CD4-positive, alpha-beta memory T cell (primary cell): ENCODE data around the gene GUCY1B1. TPM values are rescaled to one million over a fixed set of nuclear protein-coding genes. Genes with fewer than 3 reads are reported as not detected.

Source experiments
- CTCF ChIA-PET: fragments of 350-600 bp; sonication (Branson Sonifier 250); formaldehyde crosslinking; loops from one replicate; lab custom pipeline; 2021; ENCODE audit warnings: inconsistent platforms; ENCODE audit not compliant: partially characterized antibody; lab: Charles Lee
- POLR2A ChIA-PET: fragments of 350-600 bp; sonication (Branson Sonifier 250); formaldehyde crosslinking; loops from one replicate; lab custom pipeline; 2021; ENCODE audit not compliant: partially characterized antibody; lab: Charles Lee
- DNase-seq, 5 donors: peaks; one replicate each; pipeline versions ENCODE4 v3.0.0 to v3.0.0-alpha.2; 2020 to 2022; ENCODE audit warnings: mixed read lengths in 1 of 5
- H3K27ac ChIP-seq: one replicate; pipeline ENCODE4 v1.7.0; 2013; ENCODE audit warnings: low read depth, low read length
- H3K27me3 ChIP-seq: 2 replicates; pipeline ENCODE4 v1.7.0; 2013; ENCODE audit warnings: mild to moderate bottlenecking, low read length, moderate library complexity; ENCODE audit not compliant: insufficient read depth
- H3K36me3 ChIP-seq: 2 replicates; pipeline ENCODE4 v1.7.0; 2013; ENCODE audit warnings: mild to moderate bottlenecking, low read length, moderate library complexity; ENCODE audit not compliant: insufficient read depth
- H3K4me1 ChIP-seq: 2 replicates; pipeline ENCODE4 v1.7.0; 2013; ENCODE audit warnings: mild to moderate bottlenecking, low read length, moderate library complexity; ENCODE audit not compliant: insufficient read depth
- H3K4me3 ChIP-seq, 2 donors: one replicate each; pipeline ENCODE4 v1.7.0; 2013; ENCODE audit warnings: low read length in 2 of 2, mild to moderate bottlenecking in 1 of 2
- H3K9me3 ChIP-seq, 2 donors: one replicate each; pipeline ENCODE4 v1.7.0; 2013; ENCODE audit warnings: low read length in 2 of 2, control low read depth in 1 of 2; ENCODE audit not compliant: control insufficient read depth in 1 of 2
- H3K27ac Mint-ChIP-seq, 7 donors: one replicate each; pipeline ENCODE4 v1.8.0; 2020 to 2021; ENCODE audit warnings: mixed read lengths in 7 of 7, mild to moderate bottlenecking in 6 of 7, inconsistent platforms in 3 of 7, moderate library complexity in 3 of 7
- H3K27me3 Mint-ChIP-seq, 2 donors: one replicate each; pipeline ENCODE4 v1.8.0; 2020 to 2021; ENCODE audit warnings: mixed read lengths in 2 of 2
- H3K36me3 Mint-ChIP-seq, 2 donors: one replicate each; pipeline ENCODE4 v1.8.0; 2020 to 2021; ENCODE audit warnings: mixed read lengths in 2 of 2, inconsistent platforms in 1 of 2, mild to moderate bottlenecking in 1 of 2
- H3K4me1 Mint-ChIP-seq, 4 donors: one replicate each; pipeline ENCODE4 v1.8.0; 2020 to 2021; ENCODE audit warnings: mixed read lengths in 4 of 4, mild to moderate bottlenecking in 1 of 4
- H3K4me3 Mint-ChIP-seq, 8 donors: one replicate each; pipeline ENCODE4 v1.8.0; 2020 to 2021; ENCODE audit warnings: mixed read lengths in 8 of 8, mild to moderate bottlenecking in 7 of 8, moderate library complexity in 6 of 8, inconsistent platforms in 3 of 8
- H3K9me3 Mint-ChIP-seq, 8 donors: one replicate each; pipeline ENCODE4 v1.8.0; 2020 to 2021; ENCODE audit warnings: mixed read lengths in 8 of 8, mild to moderate bottlenecking in 5 of 8, inconsistent platforms in 3 of 8, moderate library complexity in 1 of 8
- intact Hi-C: fragments of 100-400 bp; cut with micrococcal nuclease; formaldehyde crosslinking; loops from one replicate; pipeline ENCODE4 v1.15.1; 2023
- polyA plus RNA-seq, 2 donors: library from polyadenylated mRNA; unstranded; fragments of 300-500 nt; fragmentation: Illumina TruSeq; gene quantifications; one replicate each; pipeline ENCODE4 v1.2.3, GENCODE V29; 2021
- total RNA-seq, 2 experiments: library from RNA; stranded (reverse); gene quantifications; one replicate each; pipeline ENCODE4 v1.2.3, GENCODE V29; 2021

Gene GUCY1B1
- total and polyA plus RNA-seq, 4 experiments from 2014 or later = not detected

GRCh38 chr4:155799116-155799793 lies 40.4 kb downstream of the GUCY1B1 start:
- intact Hi-C loops = no loop called here
- no peaks in the 10 kb centered on the region for H3K36me3 ChIP-seq
- CTCF ChIA-PET = no interaction called here
- POLR2A ChIA-PET = no interaction called here
- DNase-seq = no peak
- H3K27ac ChIP-seq = no peak overlapping the region
- no peaks in the 10 kb centered on the region for H3K27me3 ChIP-seq
- Mint-ChIP-seq H3K4me1 (no peaks in the 10 kb centered on the region), H3K9me3 (peaks cover 0 to 2% (median 0%) of the 10 kb centered on the region in 8 donors), H3K4me3 (no peak overlapping the region), H3K27me3 (peaks cover 0 to 5% of the 10 kb centered on the region in 2 donors), H3K27ac (no peak overlapping the region), H3K36me3 (no peaks in the 10 kb centered on the region)
- no peak overlapping the region for H3K4me3 ChIP-seq
- no peaks in the 10 kb centered on the region for H3K4me1 ChIP-seq
- no peaks in the 10 kb centered on the region for H3K9me3 ChIP-seq

DNA sequence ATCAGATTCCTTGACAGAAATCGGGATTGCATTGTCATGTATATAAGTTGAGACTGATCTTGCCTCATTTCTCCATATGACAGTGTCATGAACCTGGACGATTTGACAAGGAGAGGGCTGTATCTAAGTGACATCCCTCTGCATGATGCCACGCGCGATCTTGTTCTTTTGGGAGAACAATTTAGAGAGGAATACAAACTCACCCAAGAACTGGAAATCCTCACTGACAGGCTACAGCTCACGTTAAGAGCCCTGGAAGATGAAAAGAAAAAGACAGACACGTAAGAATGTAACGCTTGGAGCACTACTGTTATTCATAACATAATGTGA lies 40.9 kb downstream of the GUCY1B1 start:
- no peaks in the 10 kb centered on the region for H3K9me3 ChIP-seq
- POLR2A ChIA-PET = no interaction called here
- no peak overlapping the region for H3K4me3 ChIP-seq
- H3K27me3 ChIP-seq = no peaks in the 10 kb centered on the region
- Mint-ChIP-seq H3K4me3 (no peak overlapping the region), H3K27ac (no peak overlapping the region), H3K4me1 (no peaks in the 10 kb centered on the region), H3K36me3 (no peaks in the 10 kb centered on the region), H3K27me3 (peaks cover 0 to 5% of the 10 kb centered on the region in 2 donors), H3K9me3 (peaks cover 0 to 2% (median 0%) of the 10 kb centered on the region in 8 donors)
- H3K27ac ChIP-seq = no peak overlapping the region
- CTCF ChIA-PET = no interaction called here
- no peak for DNase-seq
- no peaks in the 10 kb centered on the region for H3K4me1 ChIP-seq
- H3K36me3 ChIP-seq = no peaks in the 10 kb centered on the region
- intact Hi-C loops = no loop called here

DNA sequence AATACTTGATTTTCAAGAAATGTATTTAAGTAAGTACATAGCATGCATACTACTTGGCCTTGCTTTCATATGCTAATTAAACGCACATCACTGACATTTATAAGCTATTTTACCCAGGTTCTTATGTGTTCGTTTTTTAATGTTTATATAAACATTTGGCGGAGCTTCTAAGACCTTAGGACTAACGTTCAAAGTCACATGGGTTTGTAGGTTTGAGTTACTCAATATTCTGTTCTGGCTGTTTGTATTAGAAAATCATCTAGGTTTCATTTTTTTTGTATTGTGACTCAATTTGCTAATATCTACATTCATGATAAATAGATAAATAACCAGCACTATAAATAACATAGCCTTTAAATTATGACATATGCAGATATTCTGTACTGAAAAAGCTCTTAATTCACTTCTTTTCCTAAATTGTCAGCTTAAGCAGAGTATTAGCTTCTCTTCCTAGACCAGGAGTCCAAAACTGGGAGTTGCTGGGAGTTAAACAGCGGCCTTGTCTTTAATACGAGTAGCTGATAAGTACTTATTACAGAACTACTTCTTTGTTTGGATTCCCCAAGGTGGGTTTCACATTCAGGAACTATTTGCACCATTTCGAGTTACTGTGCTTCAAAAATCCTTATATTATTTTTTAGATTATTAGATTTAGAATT lies 42.0 kb downstream of the GUCY1B1 start:
- Histone ChIP-seq H3K4me1 (no peaks in the 10 kb centered on the region), H3K27me3 (no peaks in the 10 kb centered on the region), H3K9me3 (no peaks in the 10 kb centered on the region), H3K36me3 (no peaks in the 10 kb centered on the region), H3K4me3 (no peak overlapping the region), H3K27ac (no peak overlapping the region)
- Mint-ChIP-seq H3K27me3 (peaks cover 2 to 4% of the 10 kb centered on the region in 2 donors), H3K36me3 (no peaks in the 10 kb centered on the region), H3K4me3 (no peak overlapping the region), H3K27ac (no peak overlapping the region), H3K4me1 (no peaks in the 10 kb centered on the region), H3K9me3 (peaks cover 0 to 2% (median 0%) of the 10 kb centered on the region in 8 donors)
- no peak for DNase-seq
- POLR2A ChIA-PET = no interaction called here
- CTCF ChIA-PET = interaction anchor here (1.3 kb wide), 1 partner anchor 10 kb away, joined by 3 read pairs; no protein-coding TSS in a partner anchor
- intact Hi-C loops = no loop called here

- CTCF ChIA-PET = no interaction called here
- intact Hi-C loops = no loop called here
- H3K9me3 Mint-ChIP-seq = peaks cover 0 to 2% (median 0%) of the 10 kb centered on the region in 8 donors
These were observed 43.6 kb downstream of the GUCY1B1 start for GRCh38 chr4:155802190-155802959.

DNA sequence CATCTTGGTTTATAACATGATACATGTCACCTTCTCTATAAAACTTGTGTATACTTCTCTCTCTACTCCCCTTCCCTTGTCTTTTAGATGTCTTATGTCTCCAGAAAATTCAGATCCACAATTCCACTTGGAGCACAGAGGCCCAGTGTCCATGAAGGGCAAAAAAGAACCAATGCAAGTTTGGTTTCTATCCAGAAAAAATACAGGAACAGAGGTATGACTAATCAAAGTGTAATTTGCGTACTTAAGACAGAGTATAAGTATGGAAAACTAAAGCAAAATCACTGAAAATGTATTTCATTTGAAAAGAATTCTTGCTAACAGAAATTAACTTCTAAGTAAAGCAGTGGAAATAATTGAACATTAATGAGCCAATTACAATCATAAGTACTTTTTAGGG lies 46.2 kb downstream of the GUCY1B1 start:
- Mint-ChIP-seq H3K4me1 (no peaks in the 10 kb centered on the region), H3K36me3 (no peaks in the 10 kb centered on the region), H3K4me3 (no peak overlapping the region), H3K27me3 (peaks cover 0 to 3% of the 10 kb centered on the region in 2 donors), H3K9me3 (peaks cover 0 to 2% (median 0%) of the 10 kb centered on the region in 8 donors), H3K27ac (no peak overlapping the region)
- DNase-seq = no peak
- Histone ChIP-seq H3K27ac (no peak overlapping the region), H3K27me3 (no peaks in the 10 kb centered on the region), H3K4me1 (no peaks in the 10 kb centered on the region), H3K36me3 (no peaks in the 10 kb centered on the region), H3K9me3 (no peaks in the 10 kb centered on the region), H3K4me3 (no peak overlapping the region)
- ChIA-PET CTCF (no interaction called here), POLR2A (no interaction called here)
- intact Hi-C loops = no loop called here

More at GRCh38 chr4:155802190-155802959, 43.6 kb downstream of the GUCY1B1 start:
- no peak overlapping the region for H3K4me3 ChIP-seq
- no peaks in the 10 kb centered on the region for H3K27me3 ChIP-seq
- H3K9me3 ChIP-seq = no peaks in the 10 kb centered on the region
- no peak overlapping the region for H3K27ac ChIP-seq
- no peaks in the 10 kb centered on the region for H3K36me3 Mint-ChIP-seq
- H3K27me3 Mint-ChIP-seq = peaks cover 0 to 2% of the 10 kb centered on the region in 2 donors
- H3K36me3 ChIP-seq = no peaks in the 10 kb centered on the region
- no peak for DNase-seq
- H3K4me1 ChIP-seq = no peaks in the 10 kb centered on the region
- no peak overlapping the region for H3K27ac Mint-ChIP-seq
- H3K4me1 Mint-ChIP-seq = no peaks in the 10 kb centered on the region
- POLR2A ChIA-PET = no interaction called here
- no peak overlapping the region for H3K4me3 Mint-ChIP-seq

- H3K4me1 Mint-ChIP-seq = no peaks in the 10 kb centered on the region
- intact Hi-C loops = no loop called here
- Histone ChIP-seq H3K4me1 (no peaks in the 10 kb centered on the region), H3K4me3 (no peak overlapping the region), H3K36me3 (no peaks in the 10 kb centered on the region), H3K9me3 (no peaks in the 10 kb centered on the region), H3K27ac (no peak overlapping the region), H3K27me3 (no peaks in the 10 kb centered on the region)
- no peak overlapping the region for H3K4me3 Mint-ChIP-seq
- DNase-seq = no peak
- H3K36me3 Mint-ChIP-seq = no peaks in the 10 kb centered on the region
- H3K27me3 Mint-ChIP-seq = peaks cover 0 to 3% of the 10 kb centered on the region in 2 donors
- H3K9me3 Mint-ChIP-seq = peaks cover 0 to 2% (median 0%) of the 10 kb centered on the region in 8 donors
- H3K27ac Mint-ChIP-seq = no peak overlapping the region
- ChIA-PET CTCF (interaction anchor here (1.1 kb wide), 1 partner anchor 146 kb away, joined by 3 read pairs; no protein-coding TSS in a partner anchor), POLR2A (no interaction called here)
These were observed 48.2 kb downstream of the GUCY1B1 start for GRCh38 chr4:155807021-155807420.

GRCh38 chr4:155809835-155810234 lies 51.0 kb downstream of the GUCY1B1 start:
- Mint-ChIP-seq H3K4me1 (no peaks in the 10 kb centered on the region), H3K36me3 (no peaks in the 10 kb centered on the region), H3K27ac (no peak overlapping the region), H3K27me3 (peaks cover 0 to 3% of the 10 kb centered on the region in 2 donors), H3K4me3 (no peak overlapping the region), H3K9me3 (no peaks in the 10 kb centered on the region)
- intact Hi-C loops = loop anchor here (1.0 kb wide), 1 partner anchor 143 kb away; the partner anchor contains the start of gene CTSO
- H3K36me3 ChIP-seq = no peaks in the 10 kb centered on the region
- ChIA-PET CTCF (interaction anchor here (1.1 to 2.2 kb wide), 3 partner anchors 9 to 143 kb away, joined by 3 to 15 read pairs (median 4); partner anchors contain the start of gene CTSO), POLR2A (no interaction called here)
- H3K27ac ChIP-seq = no peak overlapping the region
- H3K4me3 ChIP-seq = no peak overlapping the region
- H3K9me3 ChIP-seq = no peaks in the 10 kb centered on the region
- no peaks in the 10 kb centered on the region for H3K27me3 ChIP-seq
- DNase-seq = peak in 4 of 5 donors; percentile 36 to 53 (median 36)
- H3K4me1 ChIP-seq = no peaks in the 10 kb centered on the region
